Lower leg skin (tissue), 3 donors: Measurements from ENCODE around the gene DSCAML1.

Experiments used
- CTCF ChIP-seq, 3 donors: fragments of 450-650 bp; IDR thresholded peaks; one replicate each; pipeline ENCODE4 v1.5.1; 2016; ENCODE audit warnings: antibody characterized with exemption in 3 of 3, mild to moderate bottlenecking in 3 of 3, moderate library complexity in 2 of 3
- POLR2A ChIP-seq, 2 donors: fragments of 450-650 bp; IDR thresholded peaks; one replicate each; pipeline ENCODE4 v1.6.1; 2016 to 2017; ENCODE audit warnings: antibody characterized with exemption in 2 of 2, mild to moderate bottlenecking in 1 of 2, moderate library complexity in 1 of 2

- TF ChIP-seq POLR2A (IDR thresholded peaks at IDR 0.05) (no peak), CTCF (IDR thresholded peaks at IDR 0.05) (no peak)
Observed at GRCh38 chr11:117426941-117427340, 370.1 kb downstream of the DSCAML1 start.
